OCI-LY7 (cell line): ENCODE results near the gene KCNMA1. TPM values are rescaled to one million over a fixed set of nuclear protein-coding genes. Genes with fewer than 3 reads are reported as not detected.

Source experiments
- BruUV-seq: library from RNA; stranded (reverse); fragments of 400-500 nt; replicated peaks from 2 replicates; lab custom pipeline; 2021; lab: Mats Ljungman, UMichigan
- CTCF ChIA-PET: fragments of 300-600 bp; sonication (Branson Sonifier 250); formaldehyde crosslinking; loops from one replicate; lab custom pipeline; 2022; ENCODE audit warnings: antibody characterized with exemption; ENCODE audit not compliant: unreplicated experiment; lab: Charles Lee
- POLR2A ChIA-PET: fragments of 300-600 bp; sonication (Branson Sonifier 250); formaldehyde crosslinking; loops from one replicate; lab custom pipeline; 2022; ENCODE audit warnings: antibody characterized with exemption; lab: Charles Lee
- DNase-seq: peaks from one replicate; pipeline ENCODE4 v3.0.0-alpha.2; 2015; ENCODE audit warnings: low spot score
- H2AFZ ChIP-seq: fragments of 200-600 bp; sonication (generic), shearing (Covaris generic); 2 replicates; pipeline ENCODE4 v1.6.1; 2014; ENCODE audit warnings: mild to moderate bottlenecking, antibody characterized with exemption, low read length, moderate library complexity
- H3K27ac ChIP-seq: fragments of 200-600 bp; sonication (generic); 2 replicates; pipeline ENCODE4 v1.5.1; 2014; ENCODE audit warnings: mixed run types, low read depth, mild to moderate bottlenecking, moderate library complexity, low read length, inconsistent platforms; ENCODE audit not compliant: poor library complexity, severe bottlenecking
- H3K36me3 ChIP-seq: fragments of 200-600 bp; sonication (generic); 2 replicates; pipeline ENCODE4 v1.6.1; 2014; ENCODE audit warnings: mild to moderate bottlenecking, antibody characterized with exemption, low read length, moderate library complexity, mixed read lengths; ENCODE audit not compliant: insufficient read depth
- H3K4me1 ChIP-seq: fragments of 200-600 bp; sonication (generic); 2 replicates; pipeline ENCODE4 v1.5.1; 2014; ENCODE audit warnings: mild to moderate bottlenecking, low read length; ENCODE audit not compliant: insufficient read depth, poor library complexity, severe bottlenecking
- H3K4me2 ChIP-seq: fragments of 200-600 bp; sonication (generic); 2 replicates; pipeline ENCODE4 v1.6.1; 2014; ENCODE audit warnings: mild to moderate bottlenecking, low read length
- H3K4me3 ChIP-seq: fragments of 200-600 bp; sonication (generic); 2 replicates; pipeline ENCODE4 v1.5.1; 2014; ENCODE audit warnings: mild to moderate bottlenecking, low read depth, low read length; ENCODE audit not compliant: poor library complexity, severe bottlenecking
- H3K79me2 ChIP-seq: fragments of 200-600 bp; sonication (generic); 2 replicates; pipeline ENCODE4 v1.6.1; 2016; ENCODE audit warnings: low read depth, mild to moderate bottlenecking, low read length, moderate library complexity, mixed read lengths; ENCODE audit not compliant: insufficient read depth
- H3K9me2 ChIP-seq: fragments of 200-600 bp; sonication (generic); 2 replicates; pipeline ENCODE4 v1.6.1; 2016; ENCODE audit warnings: mild to moderate bottlenecking, low read length, mixed read lengths; ENCODE audit not compliant: insufficient read depth
- H3K9me3 ChIP-seq: fragments of 200-600 bp; sonication (generic); 2 replicates; pipeline ENCODE4 v1.6.1; 2014; ENCODE audit warnings: mild to moderate bottlenecking, mixed run types, low read length, mixed read lengths
- H4K20me1 ChIP-seq: fragments of 200-600 bp; sonication (generic); 2 replicates; pipeline ENCODE4 v1.6.1; 2014; ENCODE audit warnings: mild to moderate bottlenecking, antibody characterized with exemption, low read length, moderate library complexity, mixed read lengths; ENCODE audit not compliant: insufficient read depth
- EZH2phosphoT487 ChIP-seq: fragments of 200-600 bp; sonication (generic); IDR thresholded peaks from 2 replicates; pipeline ENCODE4 v1.6.1; 2018; ENCODE audit warnings: low read depth, borderline replicate concordance, mild to moderate bottlenecking, mixed run types, antibody characterized with exemption, low read length, moderate library complexity, mixed read lengths
- intact Hi-C: fragments of 100-400 bp; cut with micrococcal nuclease; formaldehyde crosslinking; loops from one replicate; pipeline ENCODE4 v1.10.0; 2022; ENCODE audit not compliant: unreplicated experiment
- total RNA-seq, 2 experiments: library from RNA; depleted of rRNA in 1 of 2; stranded (reverse); fragments of >200 nt in 1 of 2; shearing (Covaris generic) in 1 of 2; gene quantifications; 2 replicates each; pipeline ENCODE4 v1.2.3, GENCODE V29; 2014 to 2022
- TF ChIP-seq, protein P1 (sequence below): fragments of 200-600 bp; sonication (generic); conservative IDR thresholded peaks from 2 replicates; pipeline ENCODE4 v1.5.1; 2014; ENCODE audit warnings: mild to moderate bottlenecking, antibody characterized with exemption, low read length, moderate library complexity, mixed read lengths

Gene KCNMA1
- total RNA-seq, 2 experiments from 2014 or later = not detected

DNA sequence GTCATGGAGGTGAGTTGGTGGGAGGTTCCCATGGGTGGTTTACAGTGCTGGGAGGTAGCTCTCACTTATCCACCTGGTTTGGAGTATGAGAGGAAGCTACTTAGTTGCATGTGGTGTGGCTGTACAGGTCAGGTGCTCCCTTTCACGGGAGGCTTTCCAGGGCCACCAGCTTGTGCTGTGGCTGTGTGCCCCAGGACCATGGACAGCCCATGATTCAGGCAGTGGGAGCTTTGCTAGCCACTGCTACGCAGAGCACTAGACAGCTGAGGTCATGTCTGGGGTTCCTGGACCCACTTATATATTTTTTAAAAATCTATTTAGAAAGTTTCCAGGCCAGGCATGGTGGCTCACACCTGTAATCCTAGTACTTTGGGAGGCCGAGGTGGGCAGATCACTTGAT is 42.5 kb upstream of the KCNMA1 start:
- no peaks in the 10 kb centered on the region for H3K9me2 ChIP-seq
- H3K36me3 ChIP-seq = no peaks in the 10 kb centered on the region
- no peaks in the 10 kb centered on the region for H3K9me3 ChIP-seq
- no peak overlapping the region for H3K4me3 ChIP-seq
- BruUV-seq = no TSS peak
- no peaks in the 10 kb centered on the region for H3K4me1 ChIP-seq
- no peaks in the 10 kb centered on the region for H4K20me1 ChIP-seq
- POLR2A ChIA-PET = no interaction called here
- TF ChIP-seq, protein P1, sequence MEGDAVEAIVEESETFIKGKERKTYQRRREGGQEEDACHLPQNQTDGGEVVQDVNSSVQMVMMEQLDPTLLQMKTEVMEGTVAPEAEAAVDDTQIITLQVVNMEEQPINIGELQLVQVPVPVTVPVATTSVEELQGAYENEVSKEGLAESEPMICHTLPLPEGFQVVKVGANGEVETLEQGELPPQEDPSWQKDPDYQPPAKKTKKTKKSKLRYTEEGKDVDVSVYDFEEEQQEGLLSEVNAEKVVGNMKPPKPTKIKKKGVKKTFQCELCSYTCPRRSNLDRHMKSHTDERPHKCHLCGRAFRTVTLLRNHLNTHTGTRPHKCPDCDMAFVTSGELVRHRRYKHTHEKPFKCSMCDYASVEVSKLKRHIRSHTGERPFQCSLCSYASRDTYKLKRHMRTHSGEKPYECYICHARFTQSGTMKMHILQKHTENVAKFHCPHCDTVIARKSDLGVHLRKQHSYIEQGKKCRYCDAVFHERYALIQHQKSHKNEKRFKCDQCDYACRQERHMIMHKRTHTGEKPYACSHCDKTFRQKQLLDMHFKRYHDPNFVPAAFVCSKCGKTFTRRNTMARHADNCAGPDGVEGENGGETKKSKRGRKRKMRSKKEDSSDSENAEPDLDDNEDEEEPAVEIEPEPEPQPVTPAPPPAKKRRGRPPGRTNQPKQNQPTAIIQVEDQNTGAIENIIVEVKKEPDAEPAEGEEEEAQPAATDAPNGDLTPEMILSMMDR = no peak
- no peak for TF ChIP-seq EZH2phosphoT487
- intact Hi-C loops = no loop called here
- no peak for DNase-seq
- H2AFZ ChIP-seq = no peak overlapping the region
- H3K79me2 ChIP-seq = no peaks in the 10 kb centered on the region
- CTCF ChIA-PET = interaction anchor here (0.6 kb wide), 2 partner anchors 18 to 600 kb away, joined by 4 read pairs; no protein-coding TSS in a partner anchor
- H3K4me2 ChIP-seq = no peak overlapping the region
- no peak overlapping the region for H3K27ac ChIP-seq

DNA sequence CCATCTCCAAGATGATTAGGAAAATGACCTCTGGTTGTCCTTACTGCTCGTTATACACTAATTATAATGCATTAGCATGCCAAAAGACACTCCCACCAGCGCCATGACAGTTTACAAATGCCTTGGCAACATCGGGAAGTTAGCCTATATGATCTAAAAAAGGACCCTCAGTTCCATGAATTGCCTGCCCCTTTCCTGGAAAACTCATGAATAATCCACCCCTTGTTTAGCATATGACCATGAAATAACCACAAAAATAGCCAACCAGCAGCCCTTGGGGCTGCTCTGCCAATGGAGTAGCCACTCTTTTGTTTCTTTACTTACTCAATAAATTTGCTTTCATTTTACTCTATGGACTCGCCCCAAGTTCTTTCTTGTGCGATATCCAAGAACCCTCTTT is 41.6 kb upstream of the KCNMA1 start:
- Histone ChIP-seq H3K9me3 (no peaks in the 10 kb centered on the region), H3K4me3 (no peak overlapping the region), H3K4me2 (no peak overlapping the region), H3K27ac (no peak overlapping the region), H2AFZ (no peak overlapping the region), H3K36me3 (no peaks in the 10 kb centered on the region), H3K4me1 (no peaks in the 10 kb centered on the region), H3K9me2 (no peaks in the 10 kb centered on the region), H4K20me1 (no peaks in the 10 kb centered on the region), H3K79me2 (no peaks in the 10 kb centered on the region)
- no peak for DNase-seq
- no peak for TF ChIP-seq EZH2phosphoT487
- TF ChIP-seq, protein P1 = no peak
- POLR2A ChIA-PET = no interaction called here
- BruUV-seq = no TSS peak
- CTCF ChIA-PET = no interaction called here
- intact Hi-C loops = no loop called here

DNA sequence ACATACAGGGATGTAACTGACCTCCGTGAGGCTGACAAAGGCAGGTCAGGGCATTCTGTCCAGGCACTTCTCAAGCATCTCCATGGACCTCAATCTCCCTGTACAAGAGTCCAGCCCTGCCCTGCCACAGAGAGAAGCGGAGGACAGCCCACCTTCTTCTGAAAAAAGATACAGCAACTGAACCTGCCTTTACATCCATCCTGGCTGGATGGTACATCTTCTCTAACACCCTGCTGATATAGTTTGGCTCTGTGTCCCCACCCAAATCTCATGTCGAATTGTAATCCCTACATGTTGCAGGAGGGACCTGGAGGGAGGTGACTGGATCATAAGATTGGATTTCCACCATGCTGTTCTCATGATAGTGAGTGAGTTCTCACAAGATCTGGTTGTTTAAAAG is 40.5 kb upstream of the KCNMA1 start:
- ChIA-PET CTCF (no interaction called here), POLR2A (no interaction called here)
- no peaks in the 10 kb centered on the region for H3K4me1 ChIP-seq

More for the DNA sequence above, 40.5 kb upstream of the KCNMA1 start:
- no peak for DNase-seq
- Histone ChIP-seq H3K36me3 (no peaks in the 10 kb centered on the region), H3K9me3 (no peaks in the 10 kb centered on the region), H3K4me3 (no peak overlapping the region), H4K20me1 (no peaks in the 10 kb centered on the region), H3K27ac (no peak overlapping the region), H2AFZ (no peak overlapping the region), H3K9me2 (no peaks in the 10 kb centered on the region), H3K79me2 (no peaks in the 10 kb centered on the region), H3K4me2 (no peak overlapping the region)
- intact Hi-C loops = no loop called here
- TF ChIP-seq, protein P1 = no peak
- TF ChIP-seq EZH2phosphoT487 = no peak
- no TSS peak for BruUV-seq
